GM19397 (cell line): ENCODE measurements around the gene MPP1.
"Not testable (repeated sequence)": the region's sequence is repeated elsewhere in the genome, so short reads cannot be mapped to it uniquely, and the experiment has no call there.

Experiments
- ATAC-seq: cut with Tn5 transposase; IDR thresholded peaks from one replicate; pipeline ENCODE4 v1.9.1; 2021; ENCODE audit warnings: mild to moderate bottlenecking, moderate library complexity; ENCODE audit not compliant: unreplicated experiment

MPP1 gene

GRCh38 chrX:154804957-154805695 is at the start of gene MPP1:
MPP1 (minus strand) TSS chrX:154805485; CDS start chrX:154805373, 112 bp downstream.
- peak; percentile 96 for ATAC-seq

GRCh38 chrX:154850957-154851611 is 45.8 kb upstream of the MPP1 start:
- ATAC-seq = no peak

GRCh38 chrX:154840856-154841255 is 35.6 kb upstream of the MPP1 start:
- ATAC-seq = no peak

- no peak for ATAC-seq
Measured at GRCh38 chrX:154836163-154836562, 30.9 kb upstream of the MPP1 start.

- ATAC-seq = no peak
Measured at GRCh38 chrX:154834562-154834961, 29.3 kb upstream of the MPP1 start, which contains the start of gene SMIM9. SMIM9 (minus strand) TSS chrX:154834662; CDS start chrX:154830856, 3,806 bp downstream.

- ATAC-seq = no peak
Measured at GRCh38 chrX:154833746-154834274, 28.5 kb upstream of the MPP1 start.

- no peak for ATAC-seq
Measured at GRCh38 chrX:154829926-154830442, 24.7 kb upstream of the MPP1 start.

GRCh38 chrX:154829134-154829533 is 23.8 kb upstream of the MPP1 start:
- no peak for ATAC-seq

GRCh38 chrX:154828016-154828408 is 22.7 kb upstream of the MPP1 start:
- no peak for ATAC-seq

- ATAC-seq = peak; percentile 94
Measured at GRCh38 chrX:154827194-154828015, 22.1 kb upstream of the MPP1 start.

GRCh38 chrX:154825586-154825985 is 20.3 kb upstream of the MPP1 start:
- ATAC-seq = not testable (repeated sequence)

GRCh38 chrX:154824638-154825037 is 19.4 kb upstream of the MPP1 start:
- ATAC-seq = no peak

GRCh38 chrX:154822029-154822428 is 16.7 kb upstream of the MPP1 start:
- ATAC-seq = no peak

- no peak for ATAC-seq
Measured at GRCh38 chrX:154821523-154821922, 16.2 kb upstream of the MPP1 start.

GRCh38 chrX:154819771-154820341 is 14.6 kb upstream of the MPP1 start:
- no peak for ATAC-seq

DNA sequence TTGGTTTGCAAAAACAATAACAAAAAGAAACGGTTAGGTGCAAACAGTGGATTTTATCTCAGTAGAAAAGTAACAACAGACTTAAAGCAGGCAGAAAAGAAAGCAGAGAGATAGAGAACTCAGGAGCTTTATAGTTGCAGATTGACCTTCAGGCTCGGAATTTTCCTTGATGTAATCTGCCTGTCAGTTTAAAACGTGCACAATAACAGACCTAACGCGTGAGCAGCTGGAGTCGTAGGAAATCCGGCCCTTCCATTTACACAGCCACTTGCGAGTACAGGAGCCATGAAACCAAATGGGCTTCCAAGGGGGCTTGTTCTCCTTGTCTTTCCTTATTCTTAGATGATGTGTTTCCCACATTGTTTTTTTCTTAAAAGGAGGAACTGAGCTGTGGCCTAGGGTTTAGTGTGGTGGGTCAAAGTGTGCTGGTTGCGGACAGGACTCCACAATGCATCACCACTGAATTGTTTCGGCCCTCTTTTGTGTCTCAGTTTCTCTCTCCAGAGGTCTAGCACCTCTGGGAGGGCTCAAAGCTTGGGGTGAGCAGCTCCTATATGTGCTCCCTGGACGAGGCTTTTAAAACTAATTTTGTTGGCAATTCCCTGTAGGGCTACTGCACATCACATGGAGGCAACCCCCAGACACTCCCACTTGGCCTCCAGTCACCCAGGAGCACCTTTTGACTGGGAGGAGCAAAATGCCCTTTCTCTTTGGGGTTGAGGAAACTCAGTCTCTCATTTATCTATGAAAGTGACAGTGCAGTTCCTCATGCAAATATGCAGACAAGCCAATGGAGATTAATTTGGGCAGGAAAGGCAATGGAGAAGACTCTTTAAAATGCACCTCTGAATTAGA is 13.9 kb upstream of the MPP1 start:
- ATAC-seq = no peak

DNA sequence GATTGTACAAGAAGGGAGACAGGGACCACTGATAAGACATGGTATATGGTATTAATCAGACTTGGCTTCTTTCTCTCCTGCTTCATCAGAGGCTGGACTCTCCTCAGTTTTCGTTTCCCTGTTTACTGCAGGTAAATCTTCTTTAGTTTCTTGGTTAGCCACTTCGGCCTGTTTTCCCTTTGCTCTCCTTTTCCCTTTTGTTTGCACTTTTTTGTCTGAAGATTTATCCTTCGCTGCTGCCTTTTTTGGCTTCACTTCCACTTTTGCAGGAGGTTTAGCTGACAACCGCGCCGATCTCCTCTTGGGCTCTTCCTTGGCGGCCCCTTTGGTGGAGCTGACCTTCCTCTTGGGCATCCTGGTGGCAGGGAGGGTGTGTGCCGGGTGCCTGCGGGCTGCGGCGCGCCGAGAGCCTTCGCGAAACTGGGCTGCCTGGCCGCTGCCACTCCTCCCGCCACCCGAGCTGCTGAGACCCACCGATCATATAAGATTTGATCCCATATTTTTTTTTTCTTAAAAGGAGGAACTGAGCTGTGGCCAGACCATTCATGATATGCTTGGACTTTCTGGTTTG is 11.8 kb upstream of the MPP1 start:
- not testable (repeated sequence) for ATAC-seq

DNA sequence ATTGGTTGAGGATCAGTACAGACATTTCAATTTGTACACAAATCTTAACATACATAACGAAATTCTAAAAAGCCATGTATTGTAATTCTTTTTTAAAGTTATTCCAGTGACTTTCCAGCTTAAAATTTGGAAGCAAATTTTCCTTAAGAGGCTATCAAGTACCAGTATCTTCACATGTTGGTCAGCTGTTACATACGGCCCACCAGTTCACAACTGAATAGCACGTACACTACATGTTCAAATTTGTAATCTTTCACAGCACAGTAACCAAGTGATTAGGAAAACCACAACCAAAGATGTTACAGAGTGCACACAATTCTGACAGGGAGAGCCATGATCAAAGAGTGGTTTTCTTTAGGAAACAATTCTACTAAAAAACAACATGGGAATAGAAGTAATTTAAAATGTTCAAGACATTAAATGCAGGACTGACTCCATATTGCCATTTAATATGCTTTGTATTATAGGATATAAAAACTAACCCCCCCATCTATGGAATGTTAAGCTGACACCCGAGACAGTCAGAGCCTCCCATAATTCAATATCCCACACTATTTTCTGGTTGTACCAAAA is 11.1 kb upstream of the MPP1 start:
- ATAC-seq = not testable (repeated sequence)

GRCh38 chrX:154815274-154815818 is 10.1 kb upstream of the MPP1 start:
- ATAC-seq = no peak
